IMR-90 (cell line): ENCODE data around the gene DYSF. TPM values are rescaled to one million over a fixed set of nuclear protein-coding genes. Genes with fewer than 3 reads are reported as not detected.

Source experiments
- ATAC-seq: fragments of 200-7000 bp; cut with Tn5 transposase; 2 replicates; pipeline ENCODE4 v1.9.1; 2020; ENCODE audit warnings: low read depth, mild to moderate bottlenecking, moderate library complexity
- BruUV-seq: library from RNA; stranded (reverse); fragments of 400-500 nt; replicated peaks from 2 replicates; lab custom pipeline; 2021; lab: Mats Ljungman, UMichigan
- CTCF ChIA-PET: fragments of 300-600 bp; formaldehyde crosslinking; extraction: SDS; loops from one replicate; lab custom pipeline; 2021; ENCODE audit warnings: antibody characterized with exemption; lab: Yijun Ruan, JAX
- POLR2A ChIA-PET: fragments of 300-600 bp; sonication (Branson Sonifier 250); formaldehyde crosslinking; loops from one replicate; lab custom pipeline; 2022; ENCODE audit warnings: antibody characterized with exemption; ENCODE audit not compliant: unreplicated experiment; lab: Charles Lee
- DNase-seq: peaks from one replicate; pipeline ENCODE4 v3.0.0; 2013
- H2AFZ ChIP-seq: replicated peaks from 2 replicates; pipeline ENCODE3; 2013; ENCODE audit warnings: low read length, mild to moderate bottlenecking; ENCODE audit not compliant: poor library complexity
- H2AK5ac ChIP-seq: 2 replicates; pipeline ENCODE4 v1.6.1; 2013; ENCODE audit warnings: low read depth, low read length, inconsistent platforms
- H2AK9ac ChIP-seq: replicated peaks from 2 replicates; pipeline ENCODE3; 2013; ENCODE audit warnings: mild to moderate bottlenecking, low read depth, low read length, moderate library complexity; ENCODE audit not compliant: poor library complexity
- H2BK120ac ChIP-seq: 2 replicates; pipeline ENCODE4 v1.6.1; 2013; ENCODE audit warnings: low read depth, low read length, inconsistent platforms
- H2BK15ac ChIP-seq: 3 replicates; pipeline ENCODE4 v1.6.1; 2013; ENCODE audit warnings: low read depth, low read length, inconsistent platforms
- H2BK20ac ChIP-seq: 2 replicates; pipeline ENCODE4 v1.6.1; 2013; ENCODE audit warnings: low read depth, mild to moderate bottlenecking, inconsistent platforms, low read length, moderate library complexity
- H2BK5ac ChIP-seq: 2 replicates; pipeline ENCODE4 v1.6.1; 2013; ENCODE audit warnings: mild to moderate bottlenecking, low read depth, low read length, inconsistent platforms; ENCODE audit not compliant: poor library complexity, severe bottlenecking
- H3K14ac ChIP-seq: replicated peaks from 2 replicates; pipeline ENCODE4 v1.6.1; 2013; ENCODE audit warnings: low read depth, low read length, inconsistent platforms
- H3K18ac ChIP-seq: 2 replicates; pipeline ENCODE4 v1.6.1; 2013; ENCODE audit warnings: low read depth, low read length, control low read depth
- H3K23ac ChIP-seq: 2 replicates; pipeline ENCODE4 v1.6.1; 2013; ENCODE audit warnings: low read depth, low read length, inconsistent platforms
- H3K27ac ChIP-seq: 2 replicates; pipeline ENCODE4 v1.5.1; 2013; ENCODE audit warnings: mild to moderate bottlenecking, control low read depth, low read length; ENCODE audit not compliant: insufficient read depth
- H3K27me3 ChIP-seq: 2 replicates; pipeline ENCODE4 v1.6.1; 2013; ENCODE audit warnings: low read length; ENCODE audit not compliant: control insufficient read depth, insufficient read depth
- H3K36me3 ChIP-seq: 2 replicates; pipeline ENCODE4 v1.6.1; 2013; ENCODE audit warnings: low read length, mixed read lengths; ENCODE audit not compliant: control insufficient read depth, insufficient read depth
- H3K4ac ChIP-seq: 2 replicates; pipeline ENCODE4 v1.6.1; 2013; ENCODE audit warnings: low read depth, low read length, inconsistent platforms
- H3K4me1 ChIP-seq: 2 replicates; pipeline ENCODE4 v1.6.1; 2013; ENCODE audit warnings: low read length, mixed read lengths; ENCODE audit not compliant: control insufficient read depth, insufficient read depth
- H3K4me2 ChIP-seq: 2 replicates; pipeline ENCODE4 v1.6.1; 2013; ENCODE audit warnings: low read depth, mild to moderate bottlenecking, control low read depth, low read length, moderate library complexity
- H3K4me3 ChIP-seq: 2 replicates; pipeline ENCODE4 v1.5.1; 2013; ENCODE audit warnings: low read depth, mild to moderate bottlenecking, control low read depth, low read length, moderate library complexity; ENCODE audit not compliant: insufficient read depth
- H3K56ac ChIP-seq: 2 replicates; pipeline ENCODE4 v1.6.1; 2013; ENCODE audit warnings: low read length, inconsistent platforms; ENCODE audit not compliant: insufficient read depth; ENCODE audit errors: extremely low read depth
- H3K79me1 ChIP-seq, 2 experiments: 2 replicates each; pipeline ENCODE4 v1.6.1; 2013; ENCODE audit warnings: low read length in 2 of 2, inconsistent platforms in 1 of 2, low read depth in 1 of 2
- H3K9ac ChIP-seq: 2 replicates; pipeline ENCODE4 v1.6.1; 2013; ENCODE audit warnings: low read depth, low read length, control low read depth
- H3K9me1 ChIP-seq: 2 replicates; pipeline ENCODE4 v1.6.1; 2013; ENCODE audit warnings: low read length, inconsistent platforms; ENCODE audit not compliant: insufficient read depth
- H3K9me3 ChIP-seq: 2 replicates; pipeline ENCODE4 v1.6.1; 2013; ENCODE audit warnings: low read length; ENCODE audit not compliant: control insufficient read depth, insufficient read depth
- H4K20me1 ChIP-seq: 2 replicates; pipeline ENCODE4 v1.6.1; 2013; ENCODE audit warnings: low read length, inconsistent platforms; ENCODE audit not compliant: insufficient read depth
- H4K5ac ChIP-seq: 2 replicates; pipeline ENCODE4 v1.6.1; 2013; ENCODE audit warnings: mild to moderate bottlenecking, low read depth, low read length, control low read depth
- H4K8ac ChIP-seq, 2 experiments: 2 replicates each; pipeline ENCODE4 v1.6.1; 2013; ENCODE audit warnings: low read depth in 2 of 2, low read length in 2 of 2, control low read depth in 1 of 2, inconsistent platforms in 1 of 2
- H4K91ac ChIP-seq: 2 replicates; pipeline ENCODE4 v1.6.1; 2013; ENCODE audit warnings: low read depth, low read length, inconsistent platforms; ENCODE audit not compliant: insufficient read depth
- CEBPB ChIP-seq: IDR thresholded peaks from 2 replicates; pipeline ENCODE4 v1.6.1; 2012; ENCODE audit warnings: low read depth, low read length, improper control_type of control experiment
- RAD21 ChIP-seq: IDR thresholded peaks from 2 replicates; pipeline ENCODE4 v1.6.1; 2012; ENCODE audit warnings: low read length, improper control_type of control experiment
- WGBS, 2 experiments: methylation state at CpG; one replicate each; pipeline versions ENCODE4 v1.1.5 to v1.1.7; 2013; ENCODE audit warnings: missing lambda C conversion rate in 2 of 2; ENCODE audit not compliant: insufficient read length in 1 of 2; ENCODE audit errors: extremely low coverage in 2 of 2; 5-methylcytosine and 5-hydroxymethylcytosine counted together
- dilution Hi-C: fragments of 300-500 bp; cut with HindIII; formaldehyde crosslinking; loops from one replicate; pipeline ENCODE4 v1.14.3; 2018; ENCODE audit warnings: low sequenced_read_pairs; ENCODE audit not compliant: unreplicated experiment
- in situ Hi-C: fragments of 300-500 bp; cut with MboI; formaldehyde crosslinking; loops from 3 replicates; pipeline ENCODE4 v1.14.3; 2019; ENCODE audit warnings: low sequenced_read_pairs, inconsistent platforms, mixed read lengths
- intact Hi-C: fragments of 100-400 bp; cut with micrococcal nuclease; formaldehyde crosslinking; loops from 2 replicates; pipeline ENCODE4 v1.10.0; 2022
- polyA plus RNA-seq, 3 experiments: library from polyadenylated mRNA; depleted of rRNA; stranded (reverse); fragments of >200 nt; gene quantifications; 2 replicates each; pipeline ENCODE4 v1.2.3, GENCODE V29; 2012; ENCODE audit warnings: low replicate concordance in 1 of 3
- total RNA-seq: library from RNA; depleted of rRNA; stranded (reverse); fragments of >200 nt; gene quantifications from 2 replicates; pipeline ENCODE4 v1.2.3, GENCODE V29; 2012

The DYSF gene
- total and polyA plus RNA-seq, 2 of the 4 experiments (the other 2 are of a cell fraction) = 0.09 to 0.18 TPM

DNA sequence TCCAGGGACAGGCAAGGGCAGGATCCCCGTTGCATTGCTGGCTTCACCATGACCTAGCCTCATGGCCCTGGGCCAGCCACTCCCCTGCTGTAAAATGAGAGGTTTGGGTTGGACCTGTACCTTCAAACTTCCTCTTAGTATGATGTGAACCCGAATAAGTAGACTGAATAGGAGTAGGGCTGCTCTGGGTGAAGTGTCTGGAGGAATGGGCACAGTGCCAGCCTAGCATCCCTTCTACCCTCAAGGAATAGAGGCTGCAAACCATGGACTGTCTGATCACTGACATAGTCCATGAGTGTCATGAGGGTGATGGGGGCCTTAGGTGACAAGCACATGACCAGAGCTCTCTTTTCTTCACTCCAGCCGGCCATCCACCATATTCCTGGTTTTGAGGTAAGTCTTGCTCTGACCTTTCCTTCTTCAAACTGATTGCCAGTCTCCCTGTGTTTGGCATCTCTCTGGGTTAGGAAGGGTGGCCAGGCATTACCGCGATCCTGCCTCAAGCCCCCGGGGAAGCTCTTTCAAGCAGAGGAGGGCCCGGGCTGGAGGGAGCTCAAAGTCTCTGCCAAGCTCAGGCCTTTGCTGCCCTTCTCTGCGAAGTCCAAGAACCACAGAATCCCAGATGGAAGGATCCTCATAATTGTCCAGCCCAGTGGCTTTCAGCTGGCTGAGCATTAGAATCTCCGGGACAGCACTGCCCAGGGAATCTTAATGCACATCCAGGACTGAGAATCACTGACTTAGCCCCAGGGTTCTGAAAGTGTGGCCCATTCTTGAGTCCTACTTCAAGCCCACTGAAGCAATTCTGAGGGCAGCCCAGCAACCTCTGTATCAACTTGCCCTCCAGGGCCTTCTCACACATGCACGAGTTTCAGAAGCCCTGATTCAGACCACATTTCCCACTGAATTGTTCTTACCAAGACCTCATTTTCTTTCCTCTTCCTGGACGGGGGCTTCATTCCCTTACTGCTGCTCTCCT lies 148.1 kb downstream of the DYSF start:
- 92% methylated on average over 3 of the region's 11 CpGs; no CpG with 5 or more reads in 1 of the 2 experiments for WGBS, 2 experiments

More for the DNA sequence above, 148.1 kb downstream of the DYSF start:
- no peak overlapping the region for H3K4me3 ChIP-seq
- TF ChIP-seq RAD21 (no peak), CEBPB (no peak)
- no peak overlapping the region for H3K27ac ChIP-seq
- H3K36me3 ChIP-seq = no peaks in the 10 kb centered on the region
- peaks cover 42% of the 10 kb centered on the region for H3K27me3 ChIP-seq
- H3K4ac ChIP-seq = no peak overlapping the region
- in situ Hi-C loops (loop anchor here (5.0 kb wide), 1 partner anchor 551 kb away; no protein-coding TSS in a partner anchor), intact Hi-C loops (no loop called here), dilution Hi-C loops (no loop called here)
- no peak overlapping the region for H3K9ac ChIP-seq
- no peaks in the 10 kb centered on the region for H4K20me1 ChIP-seq
- DNase-seq = no peak
- no peak overlapping the region for H2AK5ac ChIP-seq
- no peak overlapping the region for H4K5ac ChIP-seq
- H3K9me3 ChIP-seq = no peaks in the 10 kb centered on the region
- ChIA-PET CTCF (interaction anchor here (1.3 kb wide), 1 partner anchor 9 kb away, joined by 4 read pairs; no protein-coding TSS in a partner anchor), POLR2A (no interaction called here)
- H3K18ac ChIP-seq = no peak overlapping the region
- H3K14ac ChIP-seq = no peak overlapping the region
- H3K56ac ChIP-seq = no peak overlapping the region
- no peaks in the 10 kb centered on the region for H3K79me1 ChIP-seq
- H3K4me1 ChIP-seq = no peaks in the 10 kb centered on the region
- H3K23ac ChIP-seq = no peak overlapping the region
- no peak overlapping the region for H4K8ac ChIP-seq
- H4K91ac ChIP-seq = no peak overlapping the region
- H3K9me1 ChIP-seq = no peaks in the 10 kb centered on the region
- no peak overlapping the region for H2AFZ ChIP-seq
- H2BK120ac ChIP-seq = no peak overlapping the region
- no peak overlapping the region for H2BK5ac ChIP-seq
- no peak overlapping the region for H3K4me2 ChIP-seq
- no peak overlapping the region for H2BK15ac ChIP-seq
- ATAC-seq = no peak
- no peak overlapping the region for H2AK9ac ChIP-seq
- no TSS peak for BruUV-seq
- H2BK20ac ChIP-seq = no peak overlapping the region
